Hematopoietic multipotent progenitor cell treated with erythropoietin and hydrocortisone succinate and interleukin-3 and kit ligand, for 8 days (in vitro differentiated cells): ENCODE measurements around the gene OPCML.

ENCODE experiments used
- DNase-seq: peaks from one replicate; pipeline ENCODE4 v3.0.0-alpha.2; 2015

OPCML gene

GRCh38 chr11:132821499-132821898 lies 710.8 kb downstream of the OPCML start:
- no peak for DNase-seq

DNA sequence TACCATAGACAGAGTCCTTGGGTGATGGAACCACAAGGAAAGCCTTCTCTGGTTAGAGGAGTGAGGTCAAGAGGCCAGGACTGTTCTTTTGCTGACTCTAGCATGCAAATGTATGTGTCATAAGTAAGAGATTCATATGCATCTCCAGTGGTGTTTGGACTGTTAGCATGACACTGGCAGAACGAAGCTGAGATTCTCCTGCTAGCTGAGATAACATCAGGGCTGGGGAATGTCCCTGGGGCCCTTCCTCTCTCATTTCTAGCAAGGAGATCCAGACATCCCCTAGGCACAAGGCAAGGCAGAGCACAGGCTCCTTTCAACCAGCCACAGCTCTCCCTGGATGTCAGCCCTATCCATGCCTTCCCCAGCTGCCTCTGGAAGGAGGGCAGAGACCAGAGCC lies 711.3 kb downstream of the OPCML start:
- DNase-seq: no peak

DNA sequence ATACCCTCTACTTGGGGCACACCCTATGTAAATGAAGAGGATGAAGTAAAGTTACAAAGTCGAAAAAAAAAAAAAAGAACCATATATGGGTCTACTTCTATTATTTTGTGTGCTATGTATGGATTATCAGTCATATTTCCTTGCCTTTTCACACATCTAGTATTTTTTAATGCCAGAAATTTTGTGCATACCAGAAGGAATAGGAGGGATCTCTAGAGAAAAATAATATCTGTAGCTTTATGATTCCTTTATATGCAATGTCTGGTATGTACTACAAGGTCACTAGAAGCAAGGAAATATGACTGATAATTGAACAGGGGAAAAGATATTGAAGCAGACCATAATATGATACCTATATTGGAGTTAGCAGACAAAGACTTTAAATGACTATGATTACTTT lies 713.4 kb downstream of the OPCML start:
- no peak for DNase-seq

- no peak for DNase-seq
These were observed 714.9 kb downstream of the OPCML start for GRCh38 chr11:132817387-132817786.

- DNase-seq: no peak
These were observed 717.9 kb downstream of the OPCML start for GRCh38 chr11:132814410-132814809.

GRCh38 chr11:132811649-132812048 lies 720.7 kb downstream of the OPCML start:
- no peak for DNase-seq

GRCh38 chr11:132809070-132809469 lies 723.2 kb downstream of the OPCML start:
- no peak for DNase-seq

- no peak for DNase-seq
These were observed 728.0 kb downstream of the OPCML start for GRCh38 chr11:132804258-132804657.

DNA sequence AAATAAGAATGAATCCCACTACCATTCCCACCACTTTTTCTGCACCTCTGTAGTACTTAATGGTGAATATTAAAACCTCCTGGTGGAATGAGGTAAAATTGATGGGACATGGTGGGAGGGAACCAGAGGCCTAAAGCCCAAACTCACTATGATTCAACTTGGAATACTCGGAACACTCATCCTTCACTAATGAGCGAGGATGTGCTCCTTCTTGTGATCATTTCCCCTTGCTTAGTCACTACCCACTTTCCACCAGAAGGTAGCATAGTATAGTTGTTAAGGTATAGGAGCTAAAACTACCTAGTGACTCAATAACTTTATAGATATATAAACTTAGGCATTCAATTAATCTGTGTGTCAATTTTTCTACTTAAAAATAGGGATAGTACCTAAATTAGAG lies 728.9 kb downstream of the OPCML start:
- no peak for DNase-seq

- no peak for DNase-seq
These were observed 729.4 kb downstream of the OPCML start for GRCh38 chr11:132802947-132803346.

GRCh38 chr11:132793831-132794230 lies 738.5 kb downstream of the OPCML start:
- no peak for DNase-seq

DNA sequence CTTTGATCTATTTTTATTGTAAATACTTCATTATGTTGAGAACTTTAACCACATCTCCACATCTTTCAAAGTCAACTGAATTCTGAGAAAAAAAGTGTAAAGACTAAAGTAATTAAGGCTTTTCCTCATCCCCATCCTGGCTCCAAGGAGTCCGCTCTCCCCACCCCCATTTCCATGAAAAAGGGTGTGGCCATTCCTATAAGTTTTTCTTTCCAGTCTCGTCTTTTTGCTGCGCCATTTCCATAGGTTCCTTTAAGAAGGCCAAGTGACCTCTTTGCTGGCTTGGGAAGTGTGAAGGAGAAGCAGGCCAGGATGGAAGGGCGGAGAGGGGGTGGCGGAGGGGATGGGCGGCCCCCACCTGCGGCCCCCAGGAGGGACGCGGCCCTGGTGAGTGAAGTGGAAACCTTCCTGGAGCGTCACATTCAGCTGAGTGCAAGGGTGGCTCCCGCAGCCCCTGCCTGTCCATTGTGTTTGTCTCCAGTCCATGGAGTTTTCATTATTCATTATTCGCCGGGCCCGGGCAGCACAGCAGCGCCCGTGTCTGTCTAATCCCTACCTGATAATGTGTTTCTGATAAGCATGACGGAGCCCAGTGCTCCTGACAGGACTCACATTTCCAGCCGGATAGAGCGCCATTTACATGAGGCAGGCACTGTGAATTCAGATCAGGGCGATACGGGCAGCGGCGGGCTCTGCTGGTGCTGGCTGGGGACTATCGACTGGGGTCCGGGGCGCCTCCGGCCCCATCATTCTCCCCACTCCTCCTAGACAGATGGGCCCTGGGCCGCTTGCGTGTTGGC lies 739.8 kb downstream of the OPCML start:
- no peak for DNase-seq

DNA sequence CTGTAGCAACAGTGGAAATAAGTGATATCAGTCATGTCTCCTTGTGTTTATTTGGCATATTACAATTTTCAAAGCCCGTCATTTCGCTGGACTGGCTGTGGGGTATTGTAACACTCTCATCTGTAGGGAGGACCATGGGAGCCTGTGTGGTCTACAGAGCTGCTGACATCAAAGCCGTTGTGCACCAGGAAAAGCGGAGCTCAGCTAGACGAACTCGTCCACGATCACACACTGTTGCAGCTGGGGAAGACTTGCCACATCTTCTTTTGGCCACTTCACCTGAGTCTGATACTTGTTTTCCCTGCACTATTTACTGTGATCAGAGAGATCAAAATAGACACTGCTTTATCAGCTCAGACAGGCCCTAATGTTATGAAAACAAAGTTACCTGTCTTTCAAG lies 741.3 kb downstream of the OPCML start:
- no peak for DNase-seq

GRCh38 chr11:132790466-132790865 lies 741.8 kb downstream of the OPCML start:
- DNase-seq: no peak

DNA sequence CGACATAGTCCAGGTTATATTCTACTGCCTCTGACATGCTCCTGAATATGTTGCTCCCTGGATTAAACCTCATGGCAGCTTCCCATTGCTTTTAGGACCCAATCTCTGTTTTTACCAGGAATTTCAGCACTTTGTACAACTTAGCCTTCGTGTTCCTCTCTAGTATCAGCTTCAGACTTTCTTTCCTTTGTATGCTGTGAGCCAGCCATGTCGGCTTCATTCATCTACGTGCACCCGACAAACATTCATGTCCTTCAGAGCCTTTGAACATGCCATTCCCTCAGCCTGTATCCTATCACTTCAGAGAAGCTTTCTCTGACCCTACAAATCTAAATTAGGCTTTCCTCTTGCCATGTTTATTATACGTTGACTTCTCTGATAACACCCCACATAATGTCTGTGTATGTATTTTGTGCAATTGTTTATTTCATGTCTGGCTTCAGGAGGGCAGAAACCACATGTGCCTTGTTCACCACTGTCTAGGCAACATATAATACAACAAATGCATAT lies 743.4 kb downstream of the OPCML start:
- DNase-seq: no peak

DNA sequence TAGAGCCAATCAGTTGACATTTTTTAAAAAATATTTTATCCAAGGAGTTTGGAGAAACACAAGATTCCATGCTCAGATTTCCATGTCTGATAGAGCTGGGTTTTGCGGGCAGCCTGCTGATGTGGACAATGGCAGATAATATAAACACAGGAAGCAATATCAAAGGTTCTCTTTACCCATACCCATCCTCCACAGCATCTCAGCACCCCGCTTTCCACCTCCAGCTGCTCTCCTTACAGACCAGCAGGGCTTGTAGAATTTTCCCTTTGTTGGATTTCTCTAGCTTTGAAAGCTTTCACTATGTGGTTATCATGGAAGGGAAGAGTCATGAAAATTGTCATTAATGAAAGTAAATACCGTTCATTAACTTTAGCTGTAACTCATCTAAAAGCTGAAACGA lies 746.4 kb downstream of the OPCML start:
- DNase-seq: no peak

GRCh38 chr11:132784441-132784840 lies 747.9 kb downstream of the OPCML start:
- no peak for DNase-seq

- DNase-seq: no peak
These were observed 750.2 kb downstream of the OPCML start for GRCh38 chr11:132782102-132782501.

DNA sequence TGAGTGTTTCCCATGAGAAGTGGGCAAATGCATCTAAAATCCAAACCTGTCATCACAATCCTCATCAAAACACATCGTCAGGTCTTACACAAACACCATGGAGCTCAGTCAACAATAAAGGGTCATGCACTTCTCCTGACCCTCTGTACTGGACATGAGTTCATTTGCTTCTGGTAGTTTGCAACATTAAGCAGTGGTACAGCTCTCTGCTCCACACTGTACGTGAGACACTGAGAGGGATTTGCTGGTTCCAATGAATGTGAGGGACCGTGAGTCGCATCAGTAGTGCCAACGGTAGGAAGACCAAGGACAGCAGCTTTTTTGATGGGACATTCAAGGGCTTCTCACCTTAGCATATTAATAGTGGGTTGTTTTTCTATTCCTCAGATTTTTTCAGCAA lies 752.3 kb downstream of the OPCML start:
- DNase-seq: no peak

GRCh38 chr11:132779497-132779896 lies 752.8 kb downstream of the OPCML start:
- no peak for DNase-seq

DNA sequence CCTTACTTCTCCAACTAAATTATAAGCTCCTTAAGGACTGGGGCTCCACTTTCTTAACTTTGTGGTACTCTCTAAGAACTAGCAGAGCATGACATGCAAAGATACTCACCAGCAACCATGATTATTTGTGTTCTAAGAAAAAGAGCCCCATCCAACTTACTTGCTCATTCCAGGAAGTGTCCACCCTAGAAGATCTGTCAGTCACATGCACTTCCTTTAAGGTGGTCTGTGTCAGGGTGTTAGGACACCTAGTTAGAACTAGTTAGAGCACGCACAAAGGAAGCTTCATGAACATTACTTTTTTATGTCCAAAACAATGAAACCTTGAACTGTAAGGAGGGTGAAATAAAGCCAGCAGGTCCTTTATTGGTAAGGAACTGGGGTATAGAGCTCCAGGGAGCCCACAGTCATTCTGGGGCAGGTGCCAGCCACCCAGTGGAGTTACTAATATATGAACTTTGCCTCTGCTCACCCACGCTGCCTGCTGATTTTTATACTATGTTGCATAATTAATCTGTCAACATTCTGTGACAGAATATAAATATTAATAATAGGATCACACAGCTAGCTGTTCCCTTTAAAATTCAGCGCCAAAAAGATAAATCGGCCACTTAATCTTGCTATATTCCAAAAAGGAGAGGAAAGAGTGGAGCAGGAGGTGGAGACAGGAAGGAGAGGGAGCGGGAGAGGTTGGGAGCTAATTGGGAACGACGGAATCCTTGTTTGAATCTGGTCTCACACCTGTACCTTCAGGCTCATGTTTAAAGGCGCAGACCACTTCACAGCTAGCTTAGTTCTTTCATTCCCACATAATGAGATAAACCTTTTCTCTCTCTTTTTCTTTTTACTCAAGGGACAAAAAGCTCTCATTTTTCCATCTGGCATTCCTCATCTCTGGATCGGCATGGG lies 755.0 kb downstream of the OPCML start:
- no peak for DNase-seq

GRCh38 chr11:132773751-132774150 lies 758.5 kb downstream of the OPCML start:
- no peak for DNase-seq

- DNase-seq: no peak
These were observed 759.4 kb downstream of the OPCML start for GRCh38 chr11:132772703-132773545.
